HL-60 (cell line): ENCODE data around the gene XYLT1.
"Not testable (repeated sequence)": the region's sequence is repeated elsewhere in the genome, so short reads cannot be mapped to it uniquely, and the experiment has no call there.

ENCODE experiments used
- DNase-seq, 2 experiments: peaks; one replicate each; pipeline ENCODE4 v3.0.0-alpha.2; 2010 to 2020; ENCODE audit warnings: low read depth in 1 of 2, low spot score in 1 of 2
- H3K27ac ChIP-seq: fragments of 250-450 bp; sonication (Bioruptor Pico); replicated peaks from 2 replicates; pipeline ENCODE4 v1.5.1; 2020; ENCODE audit warnings: mild to moderate bottlenecking, moderate library complexity
- H3K27me3 ChIP-seq: fragments of 250-450 bp; sonication (Bioruptor Pico); 2 replicates; pipeline ENCODE4 v1.5.1; 2021; ENCODE audit warnings: mild to moderate bottlenecking, moderate library complexity; ENCODE audit not compliant: insufficient read depth, poor library complexity, severe bottlenecking
- H3K4me3 ChIP-seq: replicated peaks from 2 replicates; pipeline ENCODE4 v1.5.1; 2011; ENCODE audit warnings: mild to moderate bottlenecking, control low read depth, low read length; ENCODE audit not compliant: insufficient read depth
- CTCF ChIP-seq: IDR thresholded peaks from one replicate; pipeline ENCODE4 v1.5.1; 2011; ENCODE audit warnings: low read length, control low read depth, inconsistent platforms; ENCODE audit not compliant: insufficient read depth
- GABPA ChIP-seq: IDR thresholded peaks from 2 replicates; pipeline ENCODE4 v1.6.1; 2012; ENCODE audit warnings: low read depth
- POLR2AphosphoS5 ChIP-seq: IDR thresholded peaks from 2 replicates; pipeline ENCODE4 v1.6.1; 2012; ENCODE audit warnings: low read depth
- SPI1 ChIP-seq: IDR thresholded peaks from 2 replicates; pipeline ENCODE4 v1.6.1; 2012; ENCODE audit warnings: low read depth, mild to moderate bottlenecking, borderline replicate concordance
- TF ChIP-seq, protein P1 (sequence below): IDR thresholded peaks from 2 replicates; pipeline ENCODE4 v1.6.1; 2012; ENCODE audit warnings: low read depth; ENCODE audit not compliant: insufficient replicate concordance

Gene XYLT1

DNA sequence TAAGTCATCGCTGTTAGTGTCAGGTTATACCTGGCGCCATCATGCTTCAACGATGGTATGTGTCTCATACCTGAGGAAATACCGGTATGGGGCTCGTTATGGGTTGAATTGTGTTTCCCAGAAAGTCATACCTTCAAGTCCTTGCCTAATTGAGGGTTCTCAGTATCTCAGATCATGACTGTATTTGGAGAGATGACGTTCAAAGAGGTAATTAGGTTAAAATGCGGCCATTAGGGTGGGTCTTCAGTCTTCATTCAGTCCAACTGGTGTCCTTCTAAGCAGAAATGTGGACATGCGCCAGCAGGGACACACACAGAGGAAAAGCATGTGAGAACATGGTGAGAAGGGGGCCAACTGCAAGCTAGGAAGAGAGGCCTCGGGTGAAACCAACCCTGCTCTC is 37.5 kb upstream of the XYLT1 start:
- Histone ChIP-seq H3K27me3 (no peaks in the 10 kb centered on the region), H3K27ac (no peak overlapping the region), H3K4me3 (no peak overlapping the region)
- DNase-seq, result no peak
- TF ChIP-seq, protein P1, sequence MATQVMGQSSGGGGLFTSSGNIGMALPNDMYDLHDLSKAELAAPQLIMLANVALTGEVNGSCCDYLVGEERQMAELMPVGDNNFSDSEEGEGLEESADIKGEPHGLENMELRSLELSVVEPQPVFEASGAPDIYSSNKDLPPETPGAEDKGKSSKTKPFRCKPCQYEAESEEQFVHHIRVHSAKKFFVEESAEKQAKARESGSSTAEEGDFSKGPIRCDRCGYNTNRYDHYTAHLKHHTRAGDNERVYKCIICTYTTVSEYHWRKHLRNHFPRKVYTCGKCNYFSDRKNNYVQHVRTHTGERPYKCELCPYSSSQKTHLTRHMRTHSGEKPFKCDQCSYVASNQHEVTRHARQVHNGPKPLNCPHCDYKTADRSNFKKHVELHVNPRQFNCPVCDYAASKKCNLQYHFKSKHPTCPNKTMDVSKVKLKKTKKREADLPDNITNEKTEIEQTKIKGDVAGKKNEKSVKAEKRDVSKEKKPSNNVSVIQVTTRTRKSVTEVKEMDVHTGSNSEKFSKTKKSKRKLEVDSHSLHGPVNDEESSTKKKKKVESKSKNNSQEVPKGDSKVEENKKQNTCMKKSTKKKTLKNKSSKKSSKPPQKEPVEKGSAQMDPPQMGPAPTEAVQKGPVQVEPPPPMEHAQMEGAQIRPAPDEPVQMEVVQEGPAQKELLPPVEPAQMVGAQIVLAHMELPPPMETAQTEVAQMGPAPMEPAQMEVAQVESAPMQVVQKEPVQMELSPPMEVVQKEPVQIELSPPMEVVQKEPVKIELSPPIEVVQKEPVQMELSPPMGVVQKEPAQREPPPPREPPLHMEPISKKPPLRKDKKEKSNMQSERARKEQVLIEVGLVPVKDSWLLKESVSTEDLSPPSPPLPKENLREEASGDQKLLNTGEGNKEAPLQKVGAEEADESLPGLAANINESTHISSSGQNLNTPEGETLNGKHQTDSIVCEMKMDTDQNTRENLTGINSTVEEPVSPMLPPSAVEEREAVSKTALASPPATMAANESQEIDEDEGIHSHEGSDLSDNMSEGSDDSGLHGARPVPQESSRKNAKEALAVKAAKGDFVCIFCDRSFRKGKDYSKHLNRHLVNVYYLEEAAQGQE, result no peak
- no peak for TF ChIP-seq SPI1
- no peak for TF ChIP-seq POLR2AphosphoS5
- no peak for TF ChIP-seq GABPA
- no peak for TF ChIP-seq CTCF

DNA sequence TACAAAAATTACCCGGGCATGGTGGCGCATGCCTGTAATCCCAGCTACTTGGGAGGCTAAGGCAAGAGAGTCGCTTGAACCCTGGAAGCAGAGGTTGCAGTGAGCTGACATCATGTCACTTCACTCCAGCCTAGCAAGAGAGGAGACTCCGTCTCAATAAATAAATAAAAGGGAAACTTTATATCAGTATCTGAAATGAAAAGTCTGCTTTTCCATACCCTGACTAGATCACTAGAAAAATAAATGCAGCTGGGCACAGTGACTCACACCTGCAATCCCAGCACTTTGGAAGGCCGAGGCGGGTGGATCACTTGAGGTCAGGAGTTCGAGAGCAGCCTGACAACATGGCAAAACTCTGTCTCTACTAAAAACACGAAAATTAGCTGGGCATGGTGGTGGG is 36.8 kb upstream of the XYLT1 start:
- not testable (repeated sequence) for H3K4me3 ChIP-seq, DNase-seq, H3K27me3 ChIP-seq, H3K27ac ChIP-seq

DNA sequence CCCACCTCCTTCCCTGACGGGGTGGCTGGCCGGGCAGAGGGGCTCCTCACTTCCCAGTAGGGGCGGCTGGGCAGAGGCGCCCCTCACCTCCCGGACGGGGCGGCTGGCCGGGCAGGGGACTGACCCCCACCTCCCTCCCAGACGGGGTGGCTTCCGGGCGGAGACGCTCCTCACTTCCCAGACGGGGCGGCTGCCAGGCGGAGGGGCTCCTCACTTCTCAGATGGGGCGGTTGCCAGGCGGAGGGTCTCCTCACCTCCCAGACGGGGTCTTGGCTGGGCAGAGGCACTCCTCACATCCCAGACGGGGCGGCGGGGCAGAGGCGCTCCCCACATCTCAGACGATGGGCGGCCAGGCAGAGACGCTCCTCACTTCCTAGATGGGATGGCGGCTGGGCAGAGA is 35.1 kb upstream of the XYLT1 start:
- H3K27me3 ChIP-seq, DNase-seq, H3K4me3 ChIP-seq, H3K27ac ChIP-seq: not testable (repeated sequence)

DNA sequence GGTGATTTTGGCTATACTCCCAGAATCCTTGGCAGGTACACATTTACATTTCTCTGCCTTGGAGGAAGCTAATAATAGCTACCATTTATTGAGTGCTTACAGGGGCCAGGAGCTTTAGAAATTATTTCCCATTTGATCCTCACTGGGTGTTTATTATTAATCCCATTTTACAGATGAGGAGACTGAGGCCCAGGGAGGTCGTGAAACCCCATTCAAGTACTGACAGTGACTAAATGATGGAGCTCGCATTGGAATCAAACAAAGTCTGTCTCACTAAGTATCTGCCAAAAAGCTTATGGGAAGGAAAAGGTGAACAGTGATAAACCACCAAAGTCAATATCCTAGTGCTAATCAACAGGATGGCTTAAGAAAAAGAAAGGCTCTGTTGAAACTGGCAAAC is 33.3 kb upstream of the XYLT1 start:
- no peak for DNase-seq
- no peak overlapping the region for H3K27ac ChIP-seq
- TF ChIP-seq, protein P1, result no peak
- H3K4me3 ChIP-seq, result no peak overlapping the region
- H3K27me3 ChIP-seq, result no peaks in the 10 kb centered on the region

- no peak for TF ChIP-seq SPI1
- no peak for TF ChIP-seq CTCF
- TF ChIP-seq POLR2AphosphoS5, result no peak
- TF ChIP-seq, protein P1, result no peak
- TF ChIP-seq GABPA, result no peak
- DNase-seq, result no peak
- no peaks in the 10 kb centered on the region for H3K27me3 ChIP-seq
- H3K27ac ChIP-seq, result no peak overlapping the region
- no peak overlapping the region for H3K4me3 ChIP-seq
These were observed 32.6 kb upstream of the XYLT1 start for GRCh38 chr16:17503331-17503730.
